Measurements from ENCODE around the gene MARVELD1. TPM values are rescaled to one million over a fixed set of nuclear protein-coding genes. Genes with fewer than 3 reads are reported as not detected.

Gene MARVELD1
- total and polyA plus RNA-seq, 2 of the 8 experiments (the other 6 are each of a cell fraction or from before 2014, with no cell fraction given): 28.1 to 37.3 TPM

DNA sequence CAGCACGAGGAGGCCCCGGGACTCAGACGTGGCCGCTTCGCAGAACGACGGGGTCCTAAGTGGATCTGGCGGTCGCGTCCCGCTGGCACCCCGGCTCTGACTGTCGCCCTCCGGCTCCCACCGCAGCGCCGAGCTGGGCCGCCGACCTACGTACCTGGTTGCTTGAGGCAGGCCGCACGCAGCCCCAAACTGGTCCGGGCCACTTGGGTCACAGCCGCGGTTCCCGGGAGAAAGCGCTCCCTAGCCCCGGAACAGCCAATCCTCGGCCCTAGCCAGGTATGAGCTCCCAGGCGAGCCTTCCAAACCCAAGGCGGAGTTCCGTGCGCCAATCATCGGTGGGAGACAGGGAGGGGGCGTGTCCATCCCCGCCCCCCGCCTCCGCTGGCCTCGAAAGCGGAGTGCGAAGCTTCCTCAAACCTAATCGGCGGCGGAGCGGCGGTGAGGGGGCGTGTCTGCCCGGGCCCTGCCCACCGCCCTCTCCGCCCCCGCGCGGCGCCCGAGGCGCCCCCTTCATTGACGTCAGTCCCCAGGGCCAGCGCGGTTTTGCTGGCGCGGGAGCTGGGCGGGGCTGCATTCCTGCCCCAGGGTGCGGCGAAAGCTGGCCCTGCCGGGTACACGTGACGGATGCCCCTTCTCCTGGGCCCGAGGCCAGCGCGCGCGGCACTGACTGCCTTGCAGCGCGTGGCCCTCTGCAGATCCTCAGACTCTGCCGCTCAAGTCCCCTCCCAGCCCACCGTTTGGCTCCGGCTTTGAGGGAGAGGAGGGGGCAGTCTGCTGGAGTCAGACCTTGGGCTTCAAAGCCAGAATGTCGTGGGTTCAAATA is 26.4 kb upstream of the MARVELD1 start, which contains the start of gene AVPI1:
AVPI1 (minus strand) TSS at position 280 of the 823 bp plus-strand sequence. CDS start 7,336 bp downstream, outside the sequence.
- Histone ChIP-seq H3K9ac (replicated peaks in 1 of 4; ENCODE audit: extremely low read depth in 1 of 4, low read depth in 3 of 4, low read length in 3 of 4) (peak within 1 kb of the TSS; percentile 80 to 95 (median 87)), H3K4me2 (ENCODE audit: insufficient read depth in 1 of 2, low read depth in 2 of 2, low read length in 2 of 2) (peak within 1 kb of the TSS; percentile 84 to 96), H3K4me1 (replicated peaks in 1 of 4; ENCODE audit: control insufficient read depth in 3 of 4, insufficient read depth in 4 of 4, low read length in 3 of 4) (peaks cover 0 to 16% (median 5%) of the 10 kb centered on the region in 4 experiments; a peak in 4 of 7 replicates), H2BK5ac (ENCODE audit: low read depth, low read length) (peak within 1 kb of the TSS; percentile 78), H3K56ac (replicated peaks; ENCODE audit: insufficient read length, low read depth, low read length) (no peak within 1 kb of the TSS), H2AK5ac (ENCODE audit: low read depth, low read length) (peak within 1 kb of the TSS; percentile 94), H2BK20ac (ENCODE audit: low read length) (no peak within 1 kb of the TSS; the same call in none of the 2 replicates), H3K4ac (replicated peaks; ENCODE audit: insufficient read length, low read depth, low read length) (peak within 1 kb of the TSS; percentile 41), H3K79me2 (ENCODE audit: control insufficient read depth in 1 of 2, insufficient read depth in 2 of 2, low read length in 2 of 2) (peaks cover 0 to 8% of the 10 kb centered on the region in 2 experiments; a peak in 1 of 4 replicates), H4K8ac (ENCODE audit: extremely low read depth, insufficient read depth, low read length) (peak within 1 kb of the TSS; percentile 96), H4K20me1 (replicated peaks in 1 of 2; ENCODE audit: control insufficient read depth in 1 of 2, insufficient read depth in 2 of 2, low read length in 2 of 2) (peaks cover 0 to 2% of the 10 kb centered on the region in 2 experiments), H3K27ac (ENCODE audit: low read depth, low read length) (peak within 1 kb of the TSS; percentile 62), H3K23ac (ENCODE audit: insufficient read length) (no peak within 1 kb of the TSS), H3K14ac (ENCODE audit: insufficient read length) (no peak within 1 kb of the TSS), H3K18ac (ENCODE audit: extremely low read depth, low read length) (peak within 1 kb of the TSS; percentile 95), H3K79me1 (ENCODE audit: low read depth, low read length) (no peaks in the 10 kb centered on the region), H4K5ac (ENCODE audit: insufficient read length, low read depth, low read length) (peak within 1 kb of the TSS; percentile 81), H3K4me3 (ENCODE audit: extremely low read depth in 1 of 4, insufficient read depth in 2 of 4, low read depth in 3 of 4, low read length in 4 of 4) (peak within 1 kb of the TSS; percentile 60 to 74 (median 72)), H3K36me3 (ENCODE audit: control insufficient read depth in 2 of 4, insufficient read depth in 4 of 4, low read length in 3 of 4) (0 out of 8 replicates have a peak, but pooled peaks cover 0 to 2% (median 0%) of the 10 kb centered on the region in 4 experiments), H2AFZ (ENCODE audit: low read length) (peak within 1 kb of the TSS; percentile 74), H3K23me2 (ENCODE audit: low read depth, low read length) (peaks cover 7% of the 10 kb centered on the region; the same call in 1 of the 2 replicates), H2BK12ac (ENCODE audit: low read depth, low read length) (peak within 1 kb of the TSS; percentile 95), H4K91ac (replicated peaks; ENCODE audit: insufficient read length, low read length) (peak within 1 kb of the TSS; percentile 69), H3K9me3 (ENCODE audit: insufficient read depth in 2 of 2, low read depth in 1 of 2, low read length in 1 of 2) (no peaks in the 10 kb centered on the region), H3K27me3 (replicated peaks in 1 of 4; ENCODE audit: control insufficient read depth in 3 of 4, extremely low read depth in 1 of 4, insufficient read depth in 3 of 4, low read length in 3 of 4) (peaks cover 0 to 7% (median 0%) of the 10 kb centered on the region in 4 experiments; a peak in 2 of 7 replicates), H2BK15ac (ENCODE audit: low read length) (peak within 1 kb of the TSS; percentile 54; the same call in 1 of the 2 replicates), H2BK120ac (replicated peaks; ENCODE audit: low read depth, low read length) (no peak within 1 kb of the TSS)
- ChIA-PET CTCF (ENCODE audit: partially characterized antibody) (interaction anchor here (0.7 to 6.5 kb wide), 14 partner anchors 8 to 211 kb away, joined by 3 to 50 read pairs (median 6); partner anchors contain the start of gene MARVELD1), POLR2A (ENCODE audit: partially characterized antibody) (interaction anchor here (0.7 to 5.3 kb wide), 19 partner anchors 10 to 253 kb away, joined by 3 to 42 read pairs (median 8); partner anchors contain the start of genes MARVELD1, MORN4, PI4K2A and ZFYVE27)
- WGBS, 2 experiments (ENCODE audit: extremely low coverage in 1 of 2, insufficient coverage in 1 of 2, insufficient read length in 1 of 2, insufficient replicate concordance in 2 of 2, low coverage in 1 of 2, low lambda C conversion rate in 2 of 2, missing lambda C conversion rate in 1 of 2): 2% methylated on average over 72 of the region's 78 CpGs; no CpG with 5 or more reads in 1 of the 2 experiments
- peak; percentile 96 to 98 for DNase-seq (ENCODE audit: low read depth in 1 of 2, low spot score in 2 of 2)
- no peak for FAIRE-seq
- peak; percentile 100 for TF ChIP-seq EGR1 (IDR thresholded peaks at IDR 0.05; ENCODE audit: borderline replicate concordance, low read depth, low read length)
- TF ChIP-seq CBX5 (IDR thresholded peaks at IDR 0.05; ENCODE audit: low read depth, low read length): no peak
- TF ChIP-seq TAF7 (optimal IDR thresholded peaks at IDR 0.05; ENCODE audit: borderline replicate concordance, low read depth, low read length): peak; percentile 82
- TF ChIP-seq TBP (IDR thresholded peaks at IDR 0.05; ENCODE audit: low read depth, low read length): peak; percentile 51
- TF ChIP-seq, protein P1, sequence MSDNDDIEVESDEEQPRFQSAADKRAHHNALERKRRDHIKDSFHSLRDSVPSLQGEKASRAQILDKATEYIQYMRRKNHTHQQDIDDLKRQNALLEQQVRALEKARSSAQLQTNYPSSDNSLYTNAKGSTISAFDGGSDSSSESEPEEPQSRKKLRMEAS (IDR thresholded peaks at IDR 0.05): peak; percentile 99
- no peak for TF ChIP-seq CTBP2 (IDR thresholded peaks at IDR 0.05; ENCODE audit: borderline replicate concordance, insufficient read depth, insufficient read length, low read length)
- peak; percentile 97 for TF ChIP-seq TEAD4 (IDR thresholded peaks at IDR 0.05; ENCODE audit: low read depth, low read length)
- TF ChIP-seq, protein P2, sequence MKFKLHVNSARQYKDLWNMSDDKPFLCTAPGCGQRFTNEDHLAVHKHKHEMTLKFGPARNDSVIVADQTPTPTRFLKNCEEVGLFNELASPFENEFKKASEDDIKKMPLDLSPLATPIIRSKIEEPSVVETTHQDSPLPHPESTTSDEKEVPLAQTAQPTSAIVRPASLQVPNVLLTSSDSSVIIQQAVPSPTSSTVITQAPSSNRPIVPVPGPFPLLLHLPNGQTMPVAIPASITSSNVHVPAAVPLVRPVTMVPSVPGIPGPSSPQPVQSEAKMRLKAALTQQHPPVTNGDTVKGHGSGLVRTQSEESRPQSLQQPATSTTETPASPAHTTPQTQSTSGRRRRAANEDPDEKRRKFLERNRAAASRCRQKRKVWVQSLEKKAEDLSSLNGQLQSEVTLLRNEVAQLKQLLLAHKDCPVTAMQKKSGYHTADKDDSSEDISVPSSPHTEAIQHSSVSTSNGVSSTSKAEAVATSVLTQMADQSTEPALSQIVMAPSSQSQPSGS (IDR thresholded peaks at IDR 0.05; ENCODE audit: low read length): peak; percentile 35; the same call in 1 of the 2 replicates
